CD4-positive, alpha-beta T cell treated with Interleukin-21 for 1 hour (primary cell): ENCODE measurements around the gene CAMSAP1.

Experiments used
- DNase-seq: peaks from one replicate; pipeline ENCODE4 v3.0.0-alpha.2; 2020

Gene CAMSAP1

GRCh38 chr9:135827301-135827700 is 80.0 kb downstream of the CAMSAP1 start:
- DNase-seq: no peak

- DNase-seq: no peak
These were observed 81.2 kb downstream of the CAMSAP1 start for GRCh38 chr9:135826188-135826545.

- no peak for DNase-seq
These were observed 81.7 kb downstream of the CAMSAP1 start for GRCh38 chr9:135825435-135826187.

GRCh38 chr9:135823036-135823435 is 84.3 kb downstream of the CAMSAP1 start:
- DNase-seq: no peak

DNA sequence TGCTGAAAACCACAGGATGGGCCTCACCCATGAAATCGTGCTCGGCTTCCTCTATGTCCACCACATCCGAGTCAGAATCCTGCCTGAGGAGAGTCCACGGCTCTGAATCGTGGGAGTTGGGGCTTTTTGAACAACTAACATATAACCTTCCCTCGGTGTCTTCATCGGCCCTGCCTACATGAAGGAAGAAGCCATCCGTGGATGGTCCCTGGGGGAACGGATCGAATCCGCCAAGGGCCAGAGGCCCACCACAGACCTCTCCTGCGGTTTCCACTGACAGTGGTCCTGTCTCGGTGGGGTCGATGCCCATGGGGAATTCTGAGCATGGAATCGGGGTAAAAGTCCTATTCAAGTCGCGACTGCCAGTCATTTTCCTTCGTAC is 85.0 kb downstream of the CAMSAP1 start:
- DNase-seq: no peak

GRCh38 chr9:135821733-135822373 is 85.5 kb downstream of the CAMSAP1 start:
- DNase-seq: no peak

- no peak for DNase-seq
These were observed 86.2 kb downstream of the CAMSAP1 start for GRCh38 chr9:135821116-135821515.

DNA sequence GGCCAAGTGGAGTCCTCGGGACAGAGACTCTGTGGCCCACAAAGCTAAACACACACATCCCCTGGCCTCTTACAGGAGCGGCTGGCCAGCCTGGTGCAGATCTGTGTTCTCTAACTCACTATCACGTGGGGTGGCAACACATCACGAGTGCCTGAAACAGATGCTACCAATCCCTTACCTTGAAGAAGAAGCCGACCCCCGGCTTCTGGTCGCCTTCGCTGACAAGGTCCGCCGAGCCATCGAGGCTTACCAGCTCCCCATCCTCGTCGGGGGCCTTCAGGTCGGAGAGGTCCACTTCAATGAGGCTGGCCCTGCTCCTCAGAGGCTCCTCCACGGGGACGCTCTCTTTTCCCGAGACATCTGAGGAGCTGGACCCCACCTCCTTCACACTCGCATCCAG is 86.7 kb downstream of the CAMSAP1 start:
- no peak for DNase-seq

DNA sequence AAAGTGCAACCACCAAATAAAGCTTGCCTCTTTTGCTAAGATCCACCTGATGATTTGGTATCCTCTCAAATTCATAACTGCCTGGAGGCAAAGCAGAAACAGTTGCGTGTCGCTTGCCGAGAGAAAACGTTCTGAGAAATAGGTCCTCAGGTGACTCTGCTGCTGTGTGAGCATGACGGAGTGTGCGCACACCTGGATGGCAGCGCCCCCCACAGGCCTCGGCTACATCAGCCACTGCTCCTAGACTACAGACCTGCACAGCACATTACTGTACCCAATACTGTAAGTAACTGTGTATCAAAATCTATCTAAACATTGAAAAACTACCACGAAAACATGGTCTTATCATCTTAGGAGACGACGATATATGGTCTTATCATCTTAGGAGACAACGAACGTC is 87.4 kb downstream of the CAMSAP1 start:
- DNase-seq: no peak

DNA sequence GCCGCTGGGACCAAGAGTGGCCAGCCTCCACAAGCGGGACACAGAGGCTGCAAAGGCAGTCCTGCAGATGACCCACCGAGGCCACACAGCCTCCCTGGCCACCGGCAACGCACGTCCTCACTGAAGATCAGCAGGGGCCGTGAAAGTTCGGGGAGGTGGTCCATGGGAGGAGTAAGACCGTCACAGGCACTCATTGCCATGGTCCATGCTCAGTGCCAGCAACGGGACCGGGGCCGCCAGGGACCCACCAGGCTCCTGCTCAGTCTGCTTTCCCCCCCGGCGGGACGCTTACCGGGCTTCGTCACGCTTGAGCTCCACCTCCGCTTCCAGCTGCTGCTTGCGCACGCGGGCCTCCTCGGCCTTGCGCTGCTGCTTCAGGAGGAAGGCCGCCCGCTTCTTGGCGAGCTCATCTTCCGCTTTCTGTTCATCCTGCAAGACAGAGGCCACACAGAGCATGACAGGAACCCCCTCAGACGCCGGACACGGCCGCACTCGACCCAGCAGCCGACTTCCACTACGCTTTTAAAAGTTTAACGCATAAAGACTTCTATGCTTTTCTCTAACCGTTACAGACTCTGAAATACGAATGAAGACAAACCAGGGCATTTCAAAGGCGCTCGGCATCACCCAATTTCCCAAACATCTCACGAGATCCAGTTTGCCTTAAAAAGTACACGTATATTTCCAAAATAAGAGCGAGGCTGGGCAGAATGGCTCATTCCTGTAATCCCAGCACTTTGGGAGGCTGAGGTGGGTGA is 88.4 kb downstream of the CAMSAP1 start:
- no peak for DNase-seq

- DNase-seq: no peak
These were observed 89.2 kb downstream of the CAMSAP1 start for GRCh38 chr9:135817951-135818717.

DNA sequence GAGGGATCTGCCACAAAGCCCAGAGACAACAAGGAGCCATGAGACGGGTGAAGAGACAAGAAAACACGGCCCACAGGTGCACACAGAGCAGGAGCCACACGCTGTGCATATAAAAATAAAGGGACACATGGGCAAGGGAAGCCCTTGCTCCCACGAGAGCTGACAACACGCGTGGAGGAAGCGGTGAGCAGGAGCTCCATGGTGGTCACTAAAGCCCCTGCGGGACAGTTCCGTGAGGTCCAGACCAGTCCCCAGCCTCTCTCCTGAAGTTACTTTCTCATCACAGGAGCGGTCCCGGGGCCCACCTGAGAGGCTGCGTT is 90.7 kb downstream of the CAMSAP1 start:
- DNase-seq: no peak

- DNase-seq: no peak
These were observed 91.3 kb downstream of the CAMSAP1 start for GRCh38 chr9:135815830-135816650.

GRCh38 chr9:135815413-135815812 is 91.9 kb downstream of the CAMSAP1 start:
- DNase-seq: no peak

DNA sequence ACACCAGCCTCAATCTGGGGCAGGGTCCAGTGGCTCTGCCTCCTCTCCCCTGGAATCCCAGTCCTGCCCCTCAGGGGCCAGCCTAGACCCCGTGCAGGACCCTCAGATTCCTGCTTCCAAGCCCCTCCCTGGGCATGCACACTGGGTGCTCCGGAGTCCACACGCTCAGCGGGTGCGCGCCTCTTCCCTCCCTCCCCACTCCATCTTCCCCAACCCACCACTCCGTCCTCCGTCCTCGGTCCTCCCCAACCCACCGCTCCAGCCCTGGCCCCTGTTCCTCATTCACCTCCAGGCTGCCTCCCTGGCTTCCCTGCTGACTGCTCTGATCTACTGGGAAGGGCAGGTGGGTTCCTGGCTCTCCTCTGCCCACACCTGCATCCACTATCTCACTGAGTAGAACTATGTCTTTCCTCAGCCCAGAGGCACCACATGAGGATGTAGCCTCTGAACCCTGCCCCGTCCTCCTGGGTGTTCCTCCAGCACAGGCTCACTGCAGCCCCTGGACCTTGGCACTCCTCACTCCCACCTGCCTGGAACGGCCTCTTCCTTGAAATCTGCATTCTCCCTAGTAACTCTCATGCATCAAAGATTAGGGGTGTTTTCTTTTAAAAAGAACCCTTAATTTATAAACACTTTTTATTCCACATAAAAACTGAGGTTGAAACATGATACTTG is 92.8 kb downstream of the CAMSAP1 start:
- DNase-seq: no peak

- DNase-seq: no peak
These were observed 93.6 kb downstream of the CAMSAP1 start for GRCh38 chr9:135813671-135814290.

- DNase-seq: no peak
These were observed 94.4 kb downstream of the CAMSAP1 start for GRCh38 chr9:135812961-135813360.

GRCh38 chr9:135811801-135812200 is 95.5 kb downstream of the CAMSAP1 start:
- no peak for DNase-seq

- no peak for DNase-seq
These were observed 96.4 kb downstream of the CAMSAP1 start for GRCh38 chr9:135810806-135811575.

- DNase-seq: no peak
These were observed 98.2 kb downstream of the CAMSAP1 start for GRCh38 chr9:135809166-135809565.
